Uterus (tissue), 2 donors: ENCODE measurements around the gene HOXD4.

Experiments
- CTCF ChIP-seq, 4 experiments: fragments of 200-600 bp in 2 of 4; fragments of 450-650 bp in 2 of 4; sonication (generic) in 2 of 4; IDR thresholded peaks; one replicate each; pipeline ENCODE4 v1.5.1; 2016 to 2019; ENCODE audit warnings: antibody characterized with exemption in 4 of 4, mild to moderate bottlenecking in 2 of 4, moderate library complexity in 1 of 4
- POLR2A ChIP-seq, 2 donors: fragments of 450-650 bp; IDR thresholded peaks; one replicate each; pipeline ENCODE4 v1.6.1; 2016; ENCODE audit warnings: antibody characterized with exemption in 2 of 2, mild to moderate bottlenecking in 1 of 2, moderate library complexity in 1 of 2

DNA sequence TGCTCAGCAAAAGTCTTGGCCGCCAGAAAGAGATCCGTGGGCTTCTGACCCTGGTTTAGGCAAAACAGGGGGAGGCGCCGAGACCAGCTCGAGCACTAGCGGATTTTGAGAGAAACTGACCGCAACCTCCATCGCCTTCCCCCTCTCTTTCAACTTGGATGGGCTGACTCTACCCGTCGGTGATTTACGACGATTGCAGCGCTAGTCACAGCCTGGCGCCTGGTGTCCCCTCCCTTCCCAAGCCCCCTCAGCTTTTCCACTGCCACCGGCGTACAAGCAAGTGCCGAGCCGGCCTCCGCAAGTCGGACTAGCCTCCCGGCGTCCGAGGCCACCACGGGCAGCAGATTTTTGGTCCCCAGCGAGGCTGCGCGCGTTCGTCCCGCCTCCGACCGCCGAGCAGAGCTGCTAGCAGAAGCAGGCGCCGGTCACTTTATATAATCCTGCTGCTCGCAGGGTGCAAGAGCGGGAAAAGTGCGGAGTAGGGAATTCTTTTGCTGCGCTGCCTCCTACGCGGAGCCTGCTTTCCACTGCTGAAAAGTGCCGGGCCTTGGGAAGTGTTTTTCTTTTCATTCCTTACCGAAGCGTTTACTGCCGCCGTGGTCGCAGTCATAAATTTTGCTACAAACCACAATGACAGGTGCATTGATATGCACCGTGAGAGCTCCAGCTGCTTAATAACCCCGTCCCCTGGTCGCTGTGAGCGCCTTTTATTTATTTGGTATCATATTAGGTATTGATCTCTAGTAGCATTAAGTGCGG lies 13.4 kb downstream of the HOXD4 start:
- TF ChIP-seq CTCF (IDR thresholded peaks at IDR 0.05): no peak
- TF ChIP-seq POLR2A (IDR thresholded peaks at IDR 0.05): no peak
